AG04449 (cell line): ENCODE data around the gene SCYL3.
"Not testable (repeated sequence)": the region's sequence is repeated elsewhere in the genome, so short reads cannot be mapped to it uniquely, and the experiment has no call there.

Experiments used
- CTCF ChIA-PET: fragments of 350-600 bp; formaldehyde crosslinking; extraction: SDS; loops from one replicate; lab custom pipeline; 2021; ENCODE audit warnings: antibody characterized with exemption; lab: Yijun Ruan, JAX
- POLR2A ChIA-PET: fragments of 400-600, 350-600 bp; formaldehyde crosslinking; extraction: SDS; loops from one replicate; lab custom pipeline; 2020; ENCODE audit warnings: antibody characterized with exemption, inconsistent platforms; lab: Yijun Ruan, JAX
- DNase-seq: peaks from one replicate; pipeline ENCODE4 v3.0.0-alpha.2; 2010; ENCODE audit warnings: low read depth, low spot score
- H3K4me3 ChIP-seq: 2 replicates; pipeline ENCODE4 v1.5.1; 2011; ENCODE audit warnings: low read depth, mild to moderate bottlenecking, control low read depth, low read length
- CTCF ChIP-seq: IDR thresholded peaks from one replicate; pipeline ENCODE4 v1.5.1; 2011; ENCODE audit warnings: mild to moderate bottlenecking, moderate library complexity, low read length, control low read depth, inconsistent platforms; ENCODE audit not compliant: insufficient read depth; ENCODE audit errors: missing control alignments

The SCYL3 gene

DNA sequence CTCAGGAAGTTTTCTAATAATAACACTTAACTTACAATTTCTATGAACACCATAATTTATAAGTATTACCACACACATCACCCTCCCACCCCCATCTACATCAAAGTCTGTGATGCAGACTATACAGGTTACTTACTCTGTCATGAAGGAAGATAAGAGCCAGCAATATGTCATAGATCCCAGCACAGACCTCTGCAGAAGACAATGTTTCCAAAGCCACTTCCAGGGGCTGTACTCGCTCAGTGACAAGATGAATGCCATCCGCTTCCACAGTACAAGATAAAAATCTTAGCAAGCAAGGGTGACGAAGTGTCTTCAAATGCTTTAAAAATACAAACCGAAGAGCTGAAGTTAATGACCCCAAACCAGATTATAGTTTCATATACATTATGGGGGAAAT is 15.2 kb downstream of the SCYL3 start:
- no peak for TF ChIP-seq CTCF
- CTCF ChIA-PET, result no interaction called here
- POLR2A ChIA-PET, result no interaction called here

DNA sequence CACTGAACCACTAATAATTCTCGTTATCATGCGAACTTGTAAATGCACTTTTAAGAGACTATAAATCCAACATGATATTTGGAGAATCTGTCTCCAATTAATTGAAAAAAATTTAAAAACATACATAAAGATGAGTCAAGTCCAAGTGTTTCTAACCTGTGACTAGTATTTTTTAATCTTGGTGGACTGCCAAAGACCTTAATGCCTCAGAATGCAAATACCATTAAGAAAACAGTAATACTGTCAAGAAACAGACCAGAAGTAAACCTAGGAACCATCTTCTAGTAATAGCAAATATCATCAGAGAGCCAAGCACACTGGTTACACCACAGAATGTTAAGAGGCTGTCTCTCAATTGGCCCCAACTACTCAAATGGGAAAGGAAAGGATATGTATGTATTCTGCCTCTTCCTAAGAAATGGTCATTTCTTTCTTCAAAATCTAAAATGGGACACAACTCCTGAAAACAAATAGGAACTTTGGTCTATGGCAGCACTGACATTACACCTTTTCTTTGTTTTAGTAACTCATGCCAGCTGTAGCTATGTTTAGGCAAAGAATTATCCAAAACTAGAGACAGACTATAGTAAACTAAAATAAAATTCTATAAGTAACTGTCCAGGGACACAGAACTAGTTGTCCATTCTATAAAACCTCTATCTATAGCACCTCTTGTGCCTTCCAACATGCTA is 15.8 kb downstream of the SCYL3 start:
- CTCF ChIA-PET, result no interaction called here
- POLR2A ChIA-PET, result no interaction called here
- TF ChIP-seq CTCF, result no peak
- H3K4me3 ChIP-seq, result no peak overlapping the region
- DNase-seq, result no peak

More for the DNA sequence above, 15.2 kb downstream of the SCYL3 start:
- no peak overlapping the region for H3K4me3 ChIP-seq
- DNase-seq, result no peak

DNA sequence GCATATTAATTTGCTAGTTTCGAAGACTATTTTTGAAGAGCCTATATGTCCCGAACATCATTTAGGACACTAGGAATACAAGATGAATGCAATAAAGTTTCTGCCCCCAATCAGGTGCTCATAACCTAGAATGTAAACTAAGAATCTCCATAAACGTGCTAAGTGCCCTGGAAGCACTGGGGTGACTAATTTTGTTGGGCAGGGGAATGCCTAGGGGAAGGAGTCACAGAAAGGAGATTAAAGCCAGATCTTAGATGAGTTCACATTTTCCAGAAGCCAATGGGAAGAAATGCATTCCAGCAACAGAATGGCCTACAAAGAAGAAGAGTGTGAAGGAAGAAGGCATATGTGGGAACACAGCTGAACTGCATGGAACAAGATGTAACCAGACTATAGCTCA is 19.5 kb downstream of the SCYL3 start:
- POLR2A ChIA-PET, result interaction anchor here (0.8 kb wide), 1 partner anchor 19 kb away, joined by 4 read pairs; the partner anchor contains the start of gene SCYL3
- no peak overlapping the region for H3K4me3 ChIP-seq
- CTCF ChIA-PET, result no interaction called here
- no peak for TF ChIP-seq CTCF
- no peak for DNase-seq

DNA sequence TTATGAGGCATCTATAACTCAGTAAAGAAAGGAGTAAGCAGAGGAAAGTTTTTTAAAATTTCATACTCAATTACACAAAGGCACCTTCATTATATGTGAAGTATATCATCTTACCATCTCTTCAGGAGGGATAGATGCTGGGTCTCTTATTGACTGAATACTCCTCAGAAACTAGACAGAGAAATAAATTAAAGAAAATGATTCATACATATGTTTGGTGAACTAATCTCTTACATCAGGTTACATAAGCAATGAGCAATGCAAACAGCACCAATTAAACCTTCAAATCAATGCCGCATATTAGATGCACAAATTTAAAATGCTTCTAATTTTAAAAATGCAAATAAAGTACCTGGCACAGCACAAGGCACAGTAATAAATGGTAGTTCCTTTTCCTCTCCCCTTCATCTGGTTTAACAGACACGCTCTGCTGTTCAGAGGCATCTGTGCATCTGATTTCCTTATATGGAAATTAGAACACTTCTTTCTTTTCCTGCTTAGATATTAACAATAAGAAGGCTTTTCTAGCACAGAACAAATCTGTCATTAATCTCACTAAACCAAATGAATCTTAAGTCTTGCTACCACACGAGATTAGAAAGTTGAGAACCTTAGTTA is 20.0 kb downstream of the SCYL3 start:
- ChIA-PET CTCF (interaction anchor here (1.6 kb wide), 1 partner anchor 64 kb away, joined by 4 read pairs; no protein-coding TSS in a partner anchor), POLR2A (interaction anchor here (0.8 kb wide), 1 partner anchor 20 kb away, joined by 4 read pairs; the partner anchor contains the start of gene SCYL3)
- no peak overlapping the region for H3K4me3 ChIP-seq
- no peak for DNase-seq
- no peak for TF ChIP-seq CTCF

DNA sequence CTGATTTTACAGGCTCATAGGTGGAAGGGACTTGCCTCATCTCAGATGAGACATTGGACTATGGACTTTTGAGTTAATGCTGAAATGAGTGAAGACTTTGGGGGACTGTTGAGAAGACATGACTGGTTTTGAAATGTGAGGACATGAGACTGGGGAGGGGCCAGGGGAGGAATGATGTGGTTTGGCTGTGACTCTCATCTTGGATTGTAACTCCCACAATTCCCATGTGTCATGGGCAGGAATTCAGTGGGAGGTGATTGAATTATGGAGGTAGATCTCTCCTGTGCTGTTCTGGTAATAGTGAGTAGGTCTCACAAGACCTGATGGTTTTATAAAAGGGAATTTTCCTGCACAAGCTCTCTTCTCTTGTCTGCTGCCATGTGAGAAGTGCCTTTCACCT is 20.8 kb downstream of the SCYL3 start:
- POLR2A ChIA-PET, result no interaction called here

GRCh38 chr1:169871988-169872387 is 21.7 kb downstream of the SCYL3 start:
- POLR2A ChIA-PET, result not testable (repeated sequence)

More for the DNA sequence above, 20.8 kb downstream of the SCYL3 start:
- no peak for TF ChIP-seq CTCF
- CTCF ChIA-PET, result interaction anchor here (1.6 kb wide), 1 partner anchor 64 kb away, joined by 4 read pairs; no protein-coding TSS in a partner anchor
- H3K4me3 ChIP-seq, result no peak overlapping the region
- no peak for DNase-seq

More at GRCh38 chr1:169871988-169872387, 21.7 kb downstream of the SCYL3 start:
- DNase-seq, H3K4me3 ChIP-seq: not testable (repeated sequence)
- CTCF ChIA-PET, result interaction anchor here (1.6 kb wide), 1 partner anchor 63 kb away, joined by 4 read pairs; no protein-coding TSS in a partner anchor
